Common myeloid progenitor, CD34-positive (primary cell): ENCODE results near the gene UPB1.
A peak's percentile ranks its signal among the peaks of the same experiment; 100 is the strongest.

Source experiments
- CTCF ChIA-PET: fragments of 350-600 bp; sonication (Branson Sonifier 250); formaldehyde crosslinking; loops from one replicate; lab custom pipeline; 2021; ENCODE audit warnings: antibody characterized with exemption; lab: Charles Lee
- POLR2A ChIA-PET: fragments of 350-600 bp; sonication (Branson Sonifier 250); formaldehyde crosslinking; loops from one replicate; lab custom pipeline; 2021; ENCODE audit warnings: antibody characterized with exemption; lab: Charles Lee
- DNase-seq, 3 donors: peaks; one replicate each; pipeline versions ENCODE4 v3.0.0 to v3.0.0-alpha.2; 2013
- H3K27ac ChIP-seq, 2 experiments: 1 replicate in 1 of 2; 2 replicates in 1 of 2; pipeline ENCODE4 v1.7.0; 2013; ENCODE audit warnings: inconsistent platforms in 2 of 2, low read length in 2 of 2, mild to moderate bottlenecking in 2 of 2, low read depth in 1 of 2, moderate library complexity in 1 of 2; ENCODE audit not compliant: severe bottlenecking in 2 of 2, insufficient read depth in 1 of 2, poor library complexity in 1 of 2
- H3K27me3 ChIP-seq, 5 experiments: replicated peaks in 2 of 5; 1 replicate in 3 of 5; 2 replicates in 2 of 5; pipeline versions ENCODE4 v1.6.1 to v1.7.0; 2013; ENCODE audit warnings: low read length in 4 of 5, mild to moderate bottlenecking in 2 of 5, moderate library complexity in 2 of 5, inconsistent platforms in 1 of 5; ENCODE audit not compliant: insufficient read depth in 5 of 5, control insufficient read depth in 4 of 5
- H3K36me3 ChIP-seq, 4 experiments: 1 replicate in 2 of 4; 2 replicates in 2 of 4; pipeline versions ENCODE4 v1.6.1 to v1.7.0; 2013; ENCODE audit warnings: low read length in 3 of 4, control low read depth in 1 of 4, mild to moderate bottlenecking in 1 of 4; ENCODE audit not compliant: control insufficient read depth in 4 of 4, insufficient read depth in 4 of 4
- H3K4me1 ChIP-seq, 4 experiments: 1 replicate in 3 of 4; 2 replicates in 1 of 4; pipeline versions ENCODE4 v1.6.1 to v1.7.1; 2013; ENCODE audit warnings: low read length in 3 of 4, mild to moderate bottlenecking in 3 of 4, control low read depth in 1 of 4, inconsistent platforms in 1 of 4, moderate library complexity in 1 of 4; ENCODE audit not compliant: control insufficient read depth in 4 of 4, insufficient read depth in 4 of 4; ENCODE audit errors: control extremely low read depth in 1 of 4
- H3K4me3 ChIP-seq, 7 experiments: 1 replicate in 4 of 7; 2 replicates in 3 of 7; pipeline versions ENCODE4 v1.5.1 to v1.7.0; 2013; ENCODE audit warnings: mild to moderate bottlenecking in 7 of 7, low read length in 6 of 7, moderate library complexity in 6 of 7, inconsistent platforms in 2 of 7, low read depth in 2 of 7, control low read depth in 1 of 7; ENCODE audit not compliant: insufficient read depth in 4 of 7, control insufficient read depth in 1 of 7; ENCODE audit errors: extremely low read depth in 1 of 7
- H3K9me3 ChIP-seq, 5 experiments: 1 replicate in 4 of 5; 2 replicates in 1 of 5; pipeline versions ENCODE4 v1.6.1 to v1.7.1; 2013; ENCODE audit warnings: low read length in 4 of 5, mild to moderate bottlenecking in 2 of 5, inconsistent platforms in 1 of 5, low read depth in 1 of 5, moderate library complexity in 1 of 5; ENCODE audit not compliant: control insufficient read depth in 4 of 5, insufficient read depth in 2 of 5; ENCODE audit errors: control extremely low read depth in 1 of 5
- WGBS: methylation state at CpG from one replicate; pipeline ENCODE4 v1.1.5; 2013; ENCODE audit not compliant: insufficient coverage; 5-methylcytosine and 5-hydroxymethylcytosine counted together

UPB1 gene

DNA sequence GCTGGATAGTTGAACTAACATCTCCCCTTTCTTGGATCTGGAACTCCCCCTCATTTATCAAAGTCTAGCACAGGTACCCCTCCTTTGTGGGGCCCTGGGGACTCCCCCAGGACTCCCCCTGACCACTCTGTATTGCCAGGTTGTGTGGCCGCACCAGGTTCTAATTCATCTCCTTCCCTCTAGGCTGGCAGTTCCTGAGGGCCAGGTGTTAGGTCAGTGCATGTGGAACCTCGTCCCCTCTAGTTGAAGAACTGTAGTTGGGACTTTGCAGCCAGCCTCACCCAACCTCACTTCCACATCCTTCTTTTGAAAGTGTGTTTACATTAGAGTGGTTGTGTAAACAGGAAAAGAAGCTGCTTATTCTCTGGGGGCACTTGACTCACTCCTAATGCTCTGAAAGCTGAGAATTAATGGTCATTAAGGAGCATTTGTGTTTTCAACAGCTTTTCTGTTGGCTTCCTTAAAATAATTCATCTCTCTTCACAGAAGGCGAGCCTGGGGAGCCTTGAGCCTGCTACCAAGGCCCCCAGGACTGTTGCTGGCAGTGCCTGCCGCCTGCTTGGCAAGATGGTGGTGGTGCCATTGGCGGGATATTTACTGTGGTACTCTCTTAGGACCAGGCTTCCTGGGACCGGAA, 11.8 kb downstream of the UPB1 start:
- CTCF ChIA-PET, result interaction anchor here (1.1 to 2.1 kb wide), 10 partner anchors 9 to 104 kb away, joined by 3 to 9 read pairs (median 4); no protein-coding TSS in a partner anchor
- POLR2A ChIA-PET, result interaction anchor here (0.6 kb wide), 1 partner anchor 52 kb away, joined by 3 read pairs; no protein-coding TSS in a partner anchor
- 32% methylated on average over 4 of the region's 6 CpGs for WGBS
- H3K4me1 ChIP-seq, result peaks cover 25 to 74% (median 65%) of the 10 kb centered on the region in 4 experiments
- no peaks in the 10 kb centered on the region for H3K9me3 ChIP-seq
- peak in 2 of 3 donors; percentile 39 to 42 for DNase-seq
- H3K27ac ChIP-seq, result no peak overlapping the region
- H3K27me3 ChIP-seq, result no peaks in the 10 kb centered on the region
- H3K36me3 ChIP-seq, result no peaks in the 10 kb centered on the region
- no peak overlapping the region for H3K4me3 ChIP-seq

DNA sequence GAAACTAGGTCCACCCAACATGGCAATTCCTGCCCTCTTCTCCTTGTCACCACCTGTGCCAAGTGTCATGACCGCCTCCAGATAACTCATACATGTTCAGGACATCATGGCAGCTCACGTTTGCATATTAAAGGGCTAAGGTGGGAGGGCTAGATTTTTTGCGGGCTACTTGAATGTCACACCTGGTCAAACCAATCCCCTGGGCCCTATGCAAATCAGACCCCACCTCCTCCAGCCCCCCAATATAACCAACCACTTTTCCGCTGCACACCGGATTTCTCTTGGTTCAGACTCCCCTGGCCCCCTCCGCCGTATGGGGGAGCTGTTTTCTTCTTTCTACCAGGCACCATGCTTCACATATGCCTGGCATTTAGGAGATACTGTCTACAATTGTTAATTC, 12.6 kb downstream of the UPB1 start:
- Histone ChIP-seq H3K4me3 (no peak overlapping the region), H3K27ac (no peak overlapping the region), H3K9me3 (no peaks in the 10 kb centered on the region), H3K36me3 (no peaks in the 10 kb centered on the region), H3K4me1 (peaks cover 31 to 78% (median 71%) of the 10 kb centered on the region in 4 experiments), H3K27me3 (no peaks in the 10 kb centered on the region)
- CTCF ChIA-PET, result interaction anchor here (1.1 to 2.1 kb wide), 8 partner anchors 8 to 105 kb away, joined by 3 to 9 read pairs (median 4); no protein-coding TSS in a partner anchor
- POLR2A ChIA-PET, result no interaction called here
- DNase-seq, result no peak
- 100% methylated on average over 4 of the region's 7 CpGs for WGBS

GRCh38 chr22:24510637-24511625, 15.8 kb downstream of the UPB1 start:
- peaks cover 24 to 72% (median 56%) of the 10 kb centered on the region in 4 experiments for H3K4me1 ChIP-seq
- ChIA-PET POLR2A (interaction anchor here (0.7 to 1.0 kb wide), 2 partner anchors 83 to 86 kb away, joined by 3 to 4 read pairs; no protein-coding TSS in a partner anchor), CTCF (interaction anchor here (0.9 to 1.4 kb wide), 6 partner anchors 12 to 184 kb away, joined by 3 to 6 read pairs (median 4); no protein-coding TSS in a partner anchor)

DNA sequence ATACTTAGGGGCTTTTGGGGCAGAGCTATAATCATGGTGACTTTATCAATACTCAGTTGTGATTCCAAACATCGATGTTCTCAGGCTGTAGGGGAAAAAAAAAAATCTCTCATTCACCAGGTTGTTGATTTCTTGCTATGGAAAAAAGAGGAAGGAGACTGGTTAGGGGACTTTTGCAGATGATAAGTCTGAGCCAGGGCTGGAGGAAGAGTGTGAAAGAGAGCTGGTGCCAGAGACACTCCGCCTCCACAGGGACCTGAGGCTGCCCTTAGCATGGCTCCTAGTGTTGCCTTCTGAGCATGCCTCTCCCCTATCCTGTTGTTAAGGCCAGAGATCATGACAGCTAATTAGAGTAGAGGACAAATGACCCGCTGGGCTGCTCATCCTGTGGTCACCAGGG, 16.9 kb downstream of the UPB1 start:
- Histone ChIP-seq H3K9me3 (no peaks in the 10 kb centered on the region), H3K27me3 (no peaks in the 10 kb centered on the region), H3K4me3 (peak overlapping the region in 3 of 7 experiments; percentile 1 to 50 (median 48)), H3K36me3 (no peaks in the 10 kb centered on the region), H3K27ac (no peak overlapping the region), H3K4me1 (peaks cover 24 to 71% (median 54%) of the 10 kb centered on the region in 4 experiments)
- peak in 2 of 3 donors; percentile 86 to 89 for DNase-seq
- ChIA-PET CTCF (interaction anchor here (0.7 to 1.6 kb wide), 5 partner anchors 9 to 329 kb away, joined by 3 to 6 read pairs (median 6); no protein-coding TSS in a partner anchor), POLR2A (interaction anchor here (0.5 kb wide), 1 partner anchor 45 kb away, joined by 3 read pairs; no protein-coding TSS in a partner anchor)
- 0% methylated on average over 1 of the region's 3 CpGs for WGBS

More at GRCh38 chr22:24510637-24511625, 15.8 kb downstream of the UPB1 start:
- H3K36me3 ChIP-seq, result no peaks in the 10 kb centered on the region
- no peaks in the 10 kb centered on the region for H3K9me3 ChIP-seq
- peak; percentile 72 to 96 (median 95) for DNase-seq
- WGBS, result 2% methylated on average over 7 of the region's 10 CpGs
- H3K27me3 ChIP-seq, result no peaks in the 10 kb centered on the region
- peak overlapping the region in 5 of 7 experiments; percentile 9 to 50 (median 34) for H3K4me3 ChIP-seq
- H3K27ac ChIP-seq, result peak overlapping the region in 1 of 2 experiments; percentile 62

GRCh38 chr22:24513378-24514240, 18.5 kb downstream of the UPB1 start:
- CTCF ChIA-PET, result interaction anchor here (0.9 to 3.1 kb wide), 7 partner anchors 10 to 191 kb away, joined by 3 to 18 read pairs (median 5); no protein-coding TSS in a partner anchor

More at GRCh38 chr22:24513378-24514240, 18.5 kb downstream of the UPB1 start:
- H3K27me3 ChIP-seq, result no peaks in the 10 kb centered on the region
- no peaks in the 10 kb centered on the region for H3K9me3 ChIP-seq
- no peak for DNase-seq
- H3K4me1 ChIP-seq, result peaks cover 28 to 73% (median 53%) of the 10 kb centered on the region in 4 experiments
- WGBS, result 98% methylated on average over 5 of the region's 9 CpGs
- no peaks in the 10 kb centered on the region for H3K36me3 ChIP-seq
- no peak overlapping the region for H3K4me3 ChIP-seq
- POLR2A ChIA-PET, result no interaction called here
- no peak overlapping the region for H3K27ac ChIP-seq
